AG04449 (cell line): ENCODE data around the gene IDE.

Source experiments
- CTCF ChIA-PET: fragments of 350-600 bp; formaldehyde crosslinking; extraction: SDS; loops from one replicate; lab custom pipeline; 2021; ENCODE audit warnings: antibody characterized with exemption; lab: Yijun Ruan, JAX
- POLR2A ChIA-PET: fragments of 400-600, 350-600 bp; formaldehyde crosslinking; extraction: SDS; loops from one replicate; lab custom pipeline; 2020; ENCODE audit warnings: antibody characterized with exemption, inconsistent platforms; lab: Yijun Ruan, JAX
- DNase-seq: peaks from one replicate; pipeline ENCODE4 v3.0.0-alpha.2; 2010; ENCODE audit warnings: low read depth, low spot score
- H3K4me3 ChIP-seq: 2 replicates; pipeline ENCODE4 v1.5.1; 2011; ENCODE audit warnings: low read depth, mild to moderate bottlenecking, control low read depth, low read length
- TF ChIP-seq, protein P1 (sequence below): IDR thresholded peaks from one replicate; pipeline ENCODE4 v1.5.1; 2011; ENCODE audit warnings: mild to moderate bottlenecking, moderate library complexity, low read length, control low read depth, inconsistent platforms; ENCODE audit not compliant: insufficient read depth; ENCODE audit errors: missing control alignments

Gene IDE

GRCh38 chr10:92418891-92419290, 155.0 kb downstream of the IDE start:
- no peak for DNase-seq
- TF ChIP-seq, protein P1, sequence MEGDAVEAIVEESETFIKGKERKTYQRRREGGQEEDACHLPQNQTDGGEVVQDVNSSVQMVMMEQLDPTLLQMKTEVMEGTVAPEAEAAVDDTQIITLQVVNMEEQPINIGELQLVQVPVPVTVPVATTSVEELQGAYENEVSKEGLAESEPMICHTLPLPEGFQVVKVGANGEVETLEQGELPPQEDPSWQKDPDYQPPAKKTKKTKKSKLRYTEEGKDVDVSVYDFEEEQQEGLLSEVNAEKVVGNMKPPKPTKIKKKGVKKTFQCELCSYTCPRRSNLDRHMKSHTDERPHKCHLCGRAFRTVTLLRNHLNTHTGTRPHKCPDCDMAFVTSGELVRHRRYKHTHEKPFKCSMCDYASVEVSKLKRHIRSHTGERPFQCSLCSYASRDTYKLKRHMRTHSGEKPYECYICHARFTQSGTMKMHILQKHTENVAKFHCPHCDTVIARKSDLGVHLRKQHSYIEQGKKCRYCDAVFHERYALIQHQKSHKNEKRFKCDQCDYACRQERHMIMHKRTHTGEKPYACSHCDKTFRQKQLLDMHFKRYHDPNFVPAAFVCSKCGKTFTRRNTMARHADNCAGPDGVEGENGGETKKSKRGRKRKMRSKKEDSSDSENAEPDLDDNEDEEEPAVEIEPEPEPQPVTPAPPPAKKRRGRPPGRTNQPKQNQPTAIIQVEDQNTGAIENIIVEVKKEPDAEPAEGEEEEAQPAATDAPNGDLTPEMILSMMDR = no peak
- CTCF ChIA-PET = interaction anchor here (0.7 to 0.8 kb wide), 2 partner anchors 238 to 318 kb away, joined by 3 read pairs; no protein-coding TSS in a partner anchor
- POLR2A ChIA-PET = no interaction called here
- no peak overlapping the region for H3K4me3 ChIP-seq

DNA sequence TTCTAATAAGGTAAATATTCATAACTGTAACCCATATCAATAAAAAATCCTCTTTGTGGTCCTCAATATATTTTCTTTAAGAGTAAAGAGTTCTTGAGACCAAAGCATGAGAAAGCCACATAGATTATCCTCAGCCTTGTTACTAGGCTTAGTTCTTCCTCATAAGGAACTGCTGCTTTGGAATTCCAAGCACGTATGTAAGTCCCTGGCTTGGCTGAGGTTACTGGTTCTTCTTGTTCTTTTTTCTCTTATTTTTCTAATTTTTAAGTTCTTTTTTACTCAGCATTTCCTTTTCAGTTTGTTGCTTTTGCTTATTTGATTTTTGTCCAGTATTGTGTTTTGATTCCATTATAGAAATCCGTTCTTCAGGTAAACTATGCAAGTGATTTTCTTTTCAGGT, 155.7 kb downstream of the IDE start:
- TF ChIP-seq, protein P1 = no peak
- DNase-seq = no peak
- no peak overlapping the region for H3K4me3 ChIP-seq
- ChIA-PET POLR2A (no interaction called here), CTCF (interaction anchor here (0.8 kb wide), 1 partner anchor 15 kb away, joined by 3 read pairs; no protein-coding TSS in a partner anchor)

- TF ChIP-seq, protein P1 = no peak
- DNase-seq = no peak
- H3K4me3 ChIP-seq = no peak overlapping the region
- CTCF ChIA-PET = interaction anchor here (1.3 kb wide), 1 partner anchor 339 kb away, joined by 3 read pairs; no protein-coding TSS in a partner anchor
- POLR2A ChIA-PET = no interaction called here
Measured at GRCh38 chr10:92413519-92413918, 160.4 kb downstream of the IDE start.

GRCh38 chr10:92413011-92413410, 160.9 kb downstream of the IDE start:
- ChIA-PET CTCF (interaction anchor here (1.3 kb wide), 1 partner anchor 339 kb away, joined by 3 read pairs; no protein-coding TSS in a partner anchor), POLR2A (no interaction called here)
- TF ChIP-seq, protein P1 = no peak

DNA sequence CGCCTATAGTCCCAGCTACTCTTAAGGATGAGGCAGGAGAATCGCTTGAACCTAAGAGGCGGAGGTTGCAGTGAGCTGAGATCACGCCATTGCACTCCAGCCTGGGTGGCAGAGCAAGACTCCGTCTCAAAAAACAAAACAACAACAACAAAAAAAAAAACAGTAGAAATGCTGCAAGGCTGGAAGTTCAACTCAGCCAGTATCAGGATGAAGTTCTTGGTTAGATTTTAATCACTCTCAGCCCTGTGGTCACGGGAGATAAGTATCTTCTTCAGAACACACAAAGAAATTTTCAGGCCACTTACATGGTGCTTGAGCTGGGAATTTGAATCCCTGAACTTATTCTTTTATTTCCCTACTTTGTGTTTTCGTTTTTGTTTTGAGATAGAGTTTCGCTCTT, 162.5 kb downstream of the IDE start:
- no peak for DNase-seq
- ChIA-PET CTCF (interaction anchor here (1.0 kb wide), 1 partner anchor 14 kb away, joined by 3 read pairs; no protein-coding TSS in a partner anchor), POLR2A (no interaction called here)
- TF ChIP-seq, protein P1 = no peak
- H3K4me3 ChIP-seq = no peak overlapping the region

More at GRCh38 chr10:92413011-92413410, 160.9 kb downstream of the IDE start:
- H3K4me3 ChIP-seq = no peak overlapping the region
- no peak for DNase-seq

- POLR2A ChIA-PET = no interaction called here
- DNase-seq = no peak
- TF ChIP-seq, protein P1 = no peak
- CTCF ChIA-PET = no interaction called here
- no peak overlapping the region for H3K4me3 ChIP-seq
Measured at GRCh38 chr10:92410501-92410900, 163.4 kb downstream of the IDE start.
